ENCODE results near the gene ZNF691.

Gene ZNF691

DNA sequence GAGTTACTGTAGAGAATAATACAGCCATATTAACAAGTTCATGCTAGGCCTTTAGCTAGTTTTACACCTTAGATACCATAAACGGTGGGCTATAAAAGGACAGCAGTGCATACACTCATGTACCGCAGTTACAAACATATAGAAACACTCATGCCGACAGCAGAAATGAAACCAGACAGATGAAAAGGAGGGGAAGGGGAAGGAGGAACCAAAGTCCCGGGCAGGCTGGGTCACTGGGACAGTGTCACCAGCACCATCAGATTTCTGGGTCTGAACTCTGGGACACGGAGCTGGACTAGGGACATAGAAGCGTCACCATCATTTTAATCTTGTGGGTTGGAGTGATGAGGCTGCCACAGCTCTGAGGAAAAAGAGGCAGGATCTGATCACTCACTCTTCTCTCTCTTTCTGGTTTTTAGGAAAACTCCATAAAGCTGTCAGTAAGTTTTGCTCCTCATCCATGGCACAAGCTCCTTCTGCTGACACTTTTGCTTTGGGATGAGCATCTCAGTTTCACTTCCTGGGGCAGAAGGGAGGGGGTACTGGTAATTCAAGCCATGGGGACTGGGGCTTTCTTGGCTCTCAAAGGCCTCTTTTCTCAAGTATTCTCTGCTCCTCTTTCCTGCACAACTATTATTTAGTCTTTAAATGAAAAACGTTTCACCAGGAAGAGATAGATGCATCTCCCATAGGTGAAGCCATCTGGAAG, 7.8 kb upstream of the ZNF691 start:
- Histone ChIP-seq H3K9me3 (ENCODE audit: low read length) (no peaks in the 10 kb centered on the region), H3K27me3 (ENCODE audit: insufficient read depth, low read length) (no peaks in the 10 kb centered on the region), H4K20me1 (ENCODE audit: insufficient read depth, low read length) (no peaks in the 10 kb centered on the region), H3K27ac (ENCODE audit: low read depth, low read length, poor library complexity, severe bottlenecking) (no peak overlapping the region), H3K9me2 (ENCODE audit: low read depth, low read length) (no peaks in the 10 kb centered on the region), H2AFZ (ENCODE audit: low read length) (no peak overlapping the region), H3K9ac (ENCODE audit: low read length) (no peak overlapping the region), H3F3A (ENCODE audit: insufficient read depth, low read length) (no peaks in the 10 kb centered on the region), H3K4me1 (ENCODE audit: insufficient read depth, low read length, severe bottlenecking) (no peaks in the 10 kb centered on the region), H3K79me2 (ENCODE audit: insufficient read depth, low read length) (no peaks in the 10 kb centered on the region), H3K4me2 (ENCODE audit: low read length) (no peak overlapping the region), H3K4me3 (ENCODE audit: low read depth, low read length, poor library complexity, severe bottlenecking) (no peak overlapping the region), H3K36me3 (ENCODE audit: insufficient read depth, low read length) (0 out of 2 replicates have a peak, but pooled peaks cover 3% of the 10 kb centered on the region)
- no peak for TF ChIP-seq EZH2 (IDR thresholded peaks at IDR 0.05; ENCODE audit: borderline replicate concordance, low read length)
- TF ChIP-seq, protein P1, sequence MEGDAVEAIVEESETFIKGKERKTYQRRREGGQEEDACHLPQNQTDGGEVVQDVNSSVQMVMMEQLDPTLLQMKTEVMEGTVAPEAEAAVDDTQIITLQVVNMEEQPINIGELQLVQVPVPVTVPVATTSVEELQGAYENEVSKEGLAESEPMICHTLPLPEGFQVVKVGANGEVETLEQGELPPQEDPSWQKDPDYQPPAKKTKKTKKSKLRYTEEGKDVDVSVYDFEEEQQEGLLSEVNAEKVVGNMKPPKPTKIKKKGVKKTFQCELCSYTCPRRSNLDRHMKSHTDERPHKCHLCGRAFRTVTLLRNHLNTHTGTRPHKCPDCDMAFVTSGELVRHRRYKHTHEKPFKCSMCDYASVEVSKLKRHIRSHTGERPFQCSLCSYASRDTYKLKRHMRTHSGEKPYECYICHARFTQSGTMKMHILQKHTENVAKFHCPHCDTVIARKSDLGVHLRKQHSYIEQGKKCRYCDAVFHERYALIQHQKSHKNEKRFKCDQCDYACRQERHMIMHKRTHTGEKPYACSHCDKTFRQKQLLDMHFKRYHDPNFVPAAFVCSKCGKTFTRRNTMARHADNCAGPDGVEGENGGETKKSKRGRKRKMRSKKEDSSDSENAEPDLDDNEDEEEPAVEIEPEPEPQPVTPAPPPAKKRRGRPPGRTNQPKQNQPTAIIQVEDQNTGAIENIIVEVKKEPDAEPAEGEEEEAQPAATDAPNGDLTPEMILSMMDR (IDR thresholded peaks at IDR 0.05; ENCODE audit: low read length): no peak

DNA sequence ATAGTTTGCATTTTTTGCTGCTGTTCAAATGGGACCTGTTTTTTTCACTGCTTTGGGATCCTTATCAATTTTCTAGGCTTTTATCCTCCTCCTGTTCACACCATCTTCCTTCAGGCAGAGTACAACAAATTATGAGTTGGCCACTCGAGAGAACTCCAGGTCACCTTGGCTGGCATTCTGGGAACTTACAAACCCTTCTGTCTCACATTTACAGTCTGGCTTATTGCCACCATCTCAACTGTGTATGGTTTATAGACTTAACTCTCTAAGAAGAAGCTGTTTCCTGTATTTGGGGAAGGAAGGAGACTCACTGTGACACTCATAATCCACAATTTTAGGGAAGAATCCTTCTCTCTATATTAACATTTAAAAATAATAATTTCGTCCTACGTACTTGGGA, 5.4 kb upstream of the ZNF691 start:
- no peak overlapping the region for H2AFZ ChIP-seq (ENCODE audit: low read length)
- no peaks in the 10 kb centered on the region for H3K79me2 ChIP-seq (ENCODE audit: insufficient read depth, low read length)
- 0 out of 2 replicates have a peak, but pooled peaks cover 3% of the 10 kb centered on the region for H3K36me3 ChIP-seq (ENCODE audit: insufficient read depth, low read length)
- no peak overlapping the region for H3K9ac ChIP-seq (ENCODE audit: low read length)
- no peaks in the 10 kb centered on the region for H3K9me2 ChIP-seq (ENCODE audit: low read depth, low read length)
- H3K9me3 ChIP-seq (ENCODE audit: low read length): no peaks in the 10 kb centered on the region
- H3K4me1 ChIP-seq (ENCODE audit: insufficient read depth, low read length, severe bottlenecking): peaks cover 5% of the 10 kb centered on the region
- H3K27me3 ChIP-seq (ENCODE audit: insufficient read depth, low read length): no peaks in the 10 kb centered on the region
- no peaks in the 10 kb centered on the region for H4K20me1 ChIP-seq (ENCODE audit: insufficient read depth, low read length)
- TF ChIP-seq, protein P1 (IDR thresholded peaks at IDR 0.05; ENCODE audit: low read length): no peak
- TF ChIP-seq EZH2 (IDR thresholded peaks at IDR 0.05; ENCODE audit: borderline replicate concordance, low read length): no peak
- no peaks in the 10 kb centered on the region for H3F3A ChIP-seq (ENCODE audit: insufficient read depth, low read length)
- H3K4me2 ChIP-seq (ENCODE audit: low read length): no peak overlapping the region
- no peak overlapping the region for H3K4me3 ChIP-seq (ENCODE audit: low read depth, low read length, poor library complexity, severe bottlenecking)
- H3K27ac ChIP-seq (ENCODE audit: low read depth, low read length, poor library complexity, severe bottlenecking): no peak overlapping the region

GRCh38 chr1:42841440-42842147, 4.8 kb upstream of the ZNF691 start:
- Histone ChIP-seq H3K27ac (ENCODE audit: low read depth, low read length, poor library complexity, severe bottlenecking) (no peak overlapping the region), H3K4me1 (ENCODE audit: insufficient read depth, low read length, severe bottlenecking) (peaks cover 6% of the 10 kb centered on the region), H2AFZ (ENCODE audit: low read length) (no peak overlapping the region), H3K4me3 (ENCODE audit: low read depth, low read length, poor library complexity, severe bottlenecking) (no peak overlapping the region), H3K36me3 (ENCODE audit: insufficient read depth, low read length) (0 out of 2 replicates have a peak, but pooled peaks cover 3% of the 10 kb centered on the region), H3K9me2 (ENCODE audit: low read depth, low read length) (no peaks in the 10 kb centered on the region), H3K9ac (ENCODE audit: low read length) (no peak overlapping the region), H3F3A (ENCODE audit: insufficient read depth, low read length) (no peaks in the 10 kb centered on the region), H3K79me2 (ENCODE audit: insufficient read depth, low read length) (no peaks in the 10 kb centered on the region), H3K27me3 (ENCODE audit: insufficient read depth, low read length) (no peaks in the 10 kb centered on the region), H3K9me3 (ENCODE audit: low read length) (no peaks in the 10 kb centered on the region), H3K4me2 (ENCODE audit: low read length) (no peak overlapping the region), H4K20me1 (ENCODE audit: insufficient read depth, low read length) (no peaks in the 10 kb centered on the region)
- TF ChIP-seq, protein P1 (IDR thresholded peaks at IDR 0.05; ENCODE audit: low read length): no peak
- no peak for TF ChIP-seq EZH2 (IDR thresholded peaks at IDR 0.05; ENCODE audit: borderline replicate concordance, low read length)

Measured in OCI-LY1 (cell line).